Subcutaneous preadipocyte (primary cell): Measurements from ENCODE around the gene SMU1. TPM values are rescaled to one million over a fixed set of nuclear protein-coding genes. Genes with fewer than 3 reads are reported as not detected.

Source experiments
- total RNA-seq: library from RNA; depleted of rRNA; stranded (reverse); fragments of >200 nt; gene quantifications from 2 replicates; pipeline ENCODE4 v1.2.3, GENCODE V29; 2012

Gene SMU1
- total RNA-seq = 23.5 and 29.7 TPM in 2 replicates

DNA sequence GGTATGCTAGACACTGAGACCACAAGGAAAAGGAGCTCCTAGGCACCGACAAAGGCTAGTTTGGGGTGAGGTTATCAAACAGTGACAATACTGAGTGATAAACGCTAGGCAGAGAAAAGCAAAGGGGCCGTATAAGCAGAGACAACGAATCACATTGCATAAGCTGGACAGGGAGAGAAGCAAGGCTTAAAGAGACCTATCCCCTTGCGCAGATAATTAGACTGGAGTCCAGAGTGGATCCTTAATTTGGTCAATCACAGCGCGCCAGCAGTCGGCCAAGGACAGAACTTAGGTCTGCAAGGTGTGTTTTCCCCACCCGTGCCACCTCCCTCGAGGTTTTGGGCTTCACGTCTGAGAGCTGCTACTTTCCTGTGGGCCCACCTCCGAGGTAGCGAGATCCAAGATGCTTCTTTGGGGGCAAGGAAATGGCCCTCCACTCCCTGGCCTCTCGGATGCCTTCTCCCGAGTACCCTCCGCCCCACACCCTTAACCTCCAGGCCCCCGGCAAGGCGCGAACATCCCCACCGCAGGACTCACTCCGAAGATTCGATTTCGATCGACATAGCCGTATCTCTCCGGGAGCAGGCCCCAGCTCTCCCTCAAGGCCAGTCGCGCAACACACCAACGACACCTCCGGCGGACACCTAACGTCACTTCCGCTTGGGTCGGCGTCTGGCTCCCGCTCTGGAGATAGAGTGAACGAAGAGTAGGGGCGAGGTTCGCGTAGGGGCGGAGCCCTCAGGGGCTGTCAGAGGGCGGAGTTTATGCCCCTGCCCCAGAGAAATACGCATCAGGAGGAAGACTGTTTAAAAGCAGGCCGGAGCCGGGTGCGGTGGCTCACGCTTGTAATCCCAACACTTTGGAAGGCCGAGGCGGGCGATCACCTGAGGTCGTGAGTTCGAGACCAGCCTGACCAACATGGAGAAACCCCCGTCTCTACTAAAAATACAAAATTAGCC is at the start of gene SMU1:
SMU1 (minus strand) TSS at position 629 of the 959 bp plus-strand sequence; CDS start at position 563, 66 bp downstream.

DNA sequence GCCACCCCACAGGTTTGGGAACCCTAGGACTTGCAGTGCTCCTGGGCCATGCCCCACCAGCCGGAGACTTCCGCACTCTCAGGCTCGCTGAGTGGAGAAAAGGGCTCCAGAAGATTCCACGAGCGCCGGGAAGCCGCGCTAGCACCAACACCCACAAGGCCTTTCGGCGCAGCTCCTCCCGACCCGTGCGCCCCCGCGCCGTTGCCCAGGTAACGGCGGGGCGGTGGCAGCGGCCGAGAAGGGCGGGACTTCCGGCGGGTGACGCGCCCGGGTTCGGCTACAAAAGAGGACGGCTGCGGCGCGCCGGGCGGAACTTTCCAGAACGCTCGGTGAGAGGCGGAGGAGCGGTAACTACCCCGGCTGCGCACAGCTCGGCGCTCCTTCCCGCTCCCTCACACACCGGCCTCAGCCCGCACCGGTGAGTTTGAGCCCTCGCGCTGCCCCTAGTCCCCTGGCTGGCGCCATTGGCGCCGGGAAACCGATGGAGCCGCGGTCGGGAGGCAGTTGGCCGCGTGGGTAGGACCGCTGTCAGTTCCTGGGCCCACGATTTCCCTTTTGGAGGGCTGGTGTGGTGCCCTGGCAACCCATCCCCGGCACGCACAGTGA is 51.4 kb downstream of the SMU1 start, which contains the start of gene DNAJA1:
DNAJA1 (plus strand) TSS at position 308 of the 606 bp plus-strand sequence. CDS start 1,212 bp downstream, outside the sequence.

Other genes starting within 250 kb of the SMU1 start
- gene APTX, start 75.0 kb downstream of the SMU1 start, total RNA-seq = 30.5 and 36.8 TPM in 2 replicates
- 53.6 and 80.2 TPM in 2 replicates for gene DNAJA1, start 51.4 kb downstream of the SMU1 start, total RNA-seq
- 14.5 and 15.4 TPM in 2 replicates for gene B4GALT1, start 90.7 kb upstream of the SMU1 start, total RNA-seq
- not detected in 2 replicates for gene SPINK4, start 163.5 kb upstream of the SMU1 start, total RNA-seq
- gene BAG1, start 188.0 kb upstream of the SMU1 start, total RNA-seq = 18.6 and 25.0 TPM in 2 replicates
- 46.5 and 57.3 TPM in 2 replicates for gene CHMP5, start 188.4 kb upstream of the SMU1 start, total RNA-seq
- 27.2 and 36.2 TPM in 2 replicates for gene NFX1, start 213.8 kb upstream of the SMU1 start, total RNA-seq